Fibroblast of skin of abdomen (primary cell): Measurements from ENCODE around the gene ZNF304. TPM values are rescaled to one million over a fixed set of nuclear protein-coding genes. Genes with fewer than 3 reads are reported as not detected.
A peak's percentile ranks its signal among the peaks of the same experiment; 100 is the strongest.

Source experiments
- DNase-seq: peaks from one replicate; pipeline ENCODE4 v3.0.0-alpha.2; 2013
- polyA plus RNA-seq, 2 experiments: library from polyadenylated mRNA; unstranded; fragments of 120-200 nt; gene quantifications; one replicate each; pipeline ENCODE4 v1.2.1, GENCODE V29; 2013; ENCODE audit not compliant: insufficient read length in 2 of 2

The ZNF304 gene
- 6.6 TPM for polyA plus RNA-seq (2013, experiment 1 of 2; ENCODE audit: insufficient read length)
- 6.6 TPM for polyA plus RNA-seq (2013, experiment 2 of 2; ENCODE audit: insufficient read length)

DNA sequence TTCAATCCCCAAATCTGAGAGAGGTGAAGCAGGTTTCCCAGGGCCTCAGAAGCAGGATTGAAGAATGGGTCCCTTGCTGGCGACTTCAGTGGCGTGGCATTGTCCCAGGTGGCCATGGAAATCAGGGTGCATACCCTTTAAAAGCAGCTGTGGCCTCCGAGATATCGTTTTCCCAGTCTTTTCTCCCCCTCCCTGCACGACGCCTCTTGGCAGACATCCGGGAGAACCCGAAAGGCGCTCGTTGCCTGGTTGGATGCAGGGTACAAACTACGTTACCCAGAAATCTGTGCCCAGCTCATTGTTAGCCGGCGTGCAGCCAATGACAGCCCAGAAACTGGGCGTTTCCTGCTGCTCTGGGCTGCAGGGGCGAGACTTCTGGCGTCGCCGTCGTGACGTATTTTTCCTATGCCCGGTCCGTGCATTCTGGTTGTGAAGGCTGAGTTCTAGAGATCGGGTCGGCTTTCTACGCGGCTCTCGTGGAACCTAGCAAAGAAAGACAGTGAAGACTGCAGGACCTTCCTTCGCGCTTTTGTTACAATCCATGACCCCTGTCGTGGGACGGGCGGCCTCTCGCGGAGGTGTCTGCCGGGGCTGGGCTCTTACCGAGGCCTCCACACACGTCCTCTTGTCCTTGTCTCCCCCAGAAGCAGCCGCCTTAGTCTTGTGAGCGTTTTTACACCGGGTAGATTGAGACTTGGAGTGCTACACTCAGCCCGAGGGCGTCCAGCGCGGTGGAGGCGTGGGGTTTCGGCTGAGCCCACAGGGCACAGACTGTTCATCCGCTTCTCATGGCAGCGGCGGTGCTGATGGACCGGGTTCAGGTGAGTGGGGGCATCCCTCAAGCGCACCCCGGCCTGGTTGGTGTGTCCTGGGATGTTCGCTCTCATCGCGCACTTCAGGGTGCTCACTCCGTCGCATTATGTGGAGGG lies at the start of gene ZNF304:
TSS of gene ZNF304 (plus strand) at position 395 of the 929 bp plus-strand sequence. CDS start at position 789, 394 bp downstream.
- peak; percentile 97 for DNase-seq

GRCh38 chr19:57302020-57302465 lies 49.0 kb upstream of the ZNF304 start:
- DNase-seq, result peak; percentile 72

DNA sequence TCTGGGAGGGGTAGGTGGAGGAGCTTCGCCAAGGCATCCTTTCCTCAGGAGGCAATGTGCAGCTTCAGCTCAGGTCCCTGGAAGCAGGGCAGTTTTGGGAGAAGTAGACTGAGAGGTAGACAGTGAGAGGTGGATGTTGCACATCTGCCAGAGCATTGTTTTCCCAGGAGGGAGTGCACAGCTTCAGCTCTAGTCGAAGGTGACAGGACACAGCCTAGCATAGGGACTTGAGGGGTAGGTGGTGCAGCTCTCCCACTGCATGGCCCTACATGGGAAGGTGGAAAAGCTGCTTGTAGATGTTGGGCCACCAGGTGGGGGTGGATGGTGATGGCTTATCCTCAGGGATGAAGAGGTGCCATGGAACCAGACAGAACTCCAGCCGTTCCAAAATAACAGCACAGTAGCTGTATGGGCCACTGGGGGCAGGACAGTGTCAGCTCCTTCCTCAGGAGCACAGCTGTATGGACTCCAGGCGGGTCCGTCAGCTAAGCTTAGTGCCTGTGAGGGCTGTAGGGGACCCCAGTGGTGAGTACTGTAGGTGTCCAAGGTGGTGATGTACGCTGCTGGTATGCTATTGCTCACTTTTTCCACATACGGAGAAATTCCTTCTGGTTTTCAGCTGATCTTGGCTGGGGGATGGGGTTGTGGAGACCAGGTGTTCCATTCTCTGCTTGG lies 48.2 kb upstream of the ZNF304 start:
- no peak for DNase-seq

DNA sequence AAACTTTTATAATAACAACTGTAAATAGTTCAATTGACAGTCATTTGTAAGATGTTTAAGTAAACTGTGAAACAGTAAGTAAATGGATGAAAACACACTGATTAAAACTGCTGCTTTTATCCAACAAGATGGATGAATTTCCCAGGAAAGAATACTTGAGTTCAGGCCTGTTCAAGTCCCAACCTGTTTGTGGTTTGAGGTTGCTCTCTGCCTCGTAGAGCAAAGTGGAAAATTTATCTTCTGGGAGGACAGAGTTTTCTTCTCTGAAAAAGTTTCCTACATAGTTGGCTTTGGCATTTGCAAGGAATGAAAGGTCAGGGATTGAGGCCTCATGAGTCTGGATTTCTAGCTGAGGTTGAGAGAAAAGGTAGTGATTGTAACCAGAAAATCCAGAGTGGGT lies 46.0 kb upstream of the ZNF304 start:
- DNase-seq, result no peak

GRCh38 chr19:57308514-57308913 lies 42.6 kb upstream of the ZNF304 start:
- no peak for DNase-seq

DNA sequence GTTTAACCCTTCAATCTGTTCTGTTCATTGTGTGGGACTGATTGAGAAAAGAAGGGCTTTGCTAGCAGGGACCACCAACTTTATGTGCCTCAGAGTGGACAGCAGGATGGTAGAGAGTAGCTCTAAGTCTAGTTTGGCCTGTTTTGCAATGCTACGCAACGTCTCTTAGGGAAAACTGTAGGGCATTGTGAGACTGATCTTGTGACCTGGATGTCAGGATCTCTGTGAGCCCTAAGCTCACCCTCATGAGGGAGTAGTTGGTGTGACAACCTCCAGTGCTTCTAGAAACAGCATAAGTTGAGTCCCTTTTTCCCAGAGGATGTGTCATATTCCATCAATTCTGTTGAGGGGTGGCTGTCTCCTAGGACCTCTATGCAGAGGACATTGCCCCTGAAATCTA lies 40.3 kb upstream of the ZNF304 start:
- no peak for DNase-seq

- DNase-seq, result no peak
Observed at GRCh38 chr19:57314146-57314545, 36.9 kb upstream of the ZNF304 start.

DNA sequence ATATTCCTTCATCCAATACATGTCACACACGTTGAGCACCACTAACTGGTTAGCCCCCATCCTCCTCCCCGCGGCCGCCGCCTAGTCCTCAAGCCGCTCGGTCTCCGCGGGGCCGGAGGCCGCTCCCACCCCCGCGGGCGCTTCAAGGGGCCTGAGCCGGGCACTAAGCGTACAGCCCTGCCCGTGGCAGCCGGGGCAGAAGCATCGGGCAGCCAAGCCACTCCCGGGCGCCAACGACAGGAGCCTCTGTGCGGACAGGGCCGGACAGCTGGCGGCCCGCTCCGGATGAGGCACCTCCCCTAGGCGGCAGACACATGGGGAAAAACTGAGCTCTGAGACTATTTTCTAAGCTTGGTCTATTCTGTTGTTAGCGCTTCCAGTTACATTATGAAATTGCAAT lies 33.6 kb upstream of the ZNF304 start:
- DNase-seq, result no peak

DNA sequence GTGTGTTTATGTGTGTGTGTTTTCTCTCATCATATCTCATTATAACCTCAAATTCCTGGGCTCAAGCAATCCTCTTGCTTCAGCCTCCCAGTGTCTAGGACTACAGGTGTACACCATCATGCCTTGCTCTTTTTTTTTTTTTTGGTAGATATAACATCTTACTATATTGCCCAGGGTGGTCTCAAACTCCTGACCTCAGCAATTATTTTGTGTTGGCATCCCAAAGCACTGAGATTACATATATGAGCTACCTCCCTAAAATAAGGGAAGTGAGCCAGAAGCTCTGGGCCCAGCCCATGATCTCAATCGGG lies 31.2 kb upstream of the ZNF304 start:
- DNase-seq, result no peak

DNA sequence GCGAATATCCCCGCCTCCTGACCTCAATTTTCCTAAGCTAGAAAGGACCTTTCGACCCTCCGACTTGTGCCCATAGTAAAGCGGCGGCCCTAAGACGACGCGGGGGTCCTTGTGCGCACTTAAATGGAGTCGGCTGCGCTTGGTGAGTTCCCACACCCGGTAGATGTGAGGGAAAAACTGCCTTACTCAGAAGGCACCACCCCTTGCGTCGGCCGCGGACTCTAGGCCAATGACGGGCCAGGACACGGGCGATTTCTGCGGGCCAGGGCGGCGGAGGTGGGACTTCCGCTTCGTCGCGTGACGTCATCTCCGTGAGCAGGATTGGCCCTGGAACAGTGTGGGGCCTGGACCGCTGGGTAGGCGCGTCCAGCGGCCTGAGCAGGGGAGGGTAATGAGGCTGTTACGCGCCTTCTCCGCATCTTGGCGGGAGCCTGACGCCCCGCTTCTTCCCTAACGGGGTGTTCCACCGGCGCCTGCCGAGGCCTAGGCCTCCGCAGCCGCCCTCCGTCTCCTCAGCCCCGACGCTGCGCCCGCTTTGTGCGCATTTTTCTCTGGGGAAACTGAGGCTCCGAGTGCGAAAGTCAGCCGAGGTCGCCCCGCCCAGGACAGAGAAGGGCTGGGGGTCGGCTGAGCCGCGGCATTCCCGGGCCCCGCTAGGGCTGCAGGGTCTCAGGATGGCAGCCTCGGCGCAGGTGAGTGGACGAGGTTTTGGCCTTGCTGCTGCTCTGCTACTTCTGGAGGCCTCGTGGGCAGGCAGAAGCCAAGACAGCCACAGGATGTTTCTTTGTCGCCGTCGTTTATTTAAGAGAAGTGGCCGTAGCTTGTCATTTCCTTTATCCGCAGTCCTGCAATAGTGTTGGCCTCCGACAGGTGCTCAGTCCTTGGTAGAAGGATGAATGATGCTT lies 30.6 kb upstream of the ZNF304 start, which contains the start of gene ZNF543:
TSS of gene ZNF543 (plus strand) at position 293 of the 905 bp plus-strand sequence. CDS start at position 675, 382 bp downstream.
- peak; percentile 96 for DNase-seq

GRCh38 chr19:57321116-57321515 lies 30.0 kb upstream of the ZNF304 start:
- DNase-seq, result no peak

GRCh38 chr19:57321751-57322150 lies 29.3 kb upstream of the ZNF304 start:
- DNase-seq, result no peak

GRCh38 chr19:57324992-57325391 lies 26.1 kb upstream of the ZNF304 start:
- DNase-seq, result no peak

DNA sequence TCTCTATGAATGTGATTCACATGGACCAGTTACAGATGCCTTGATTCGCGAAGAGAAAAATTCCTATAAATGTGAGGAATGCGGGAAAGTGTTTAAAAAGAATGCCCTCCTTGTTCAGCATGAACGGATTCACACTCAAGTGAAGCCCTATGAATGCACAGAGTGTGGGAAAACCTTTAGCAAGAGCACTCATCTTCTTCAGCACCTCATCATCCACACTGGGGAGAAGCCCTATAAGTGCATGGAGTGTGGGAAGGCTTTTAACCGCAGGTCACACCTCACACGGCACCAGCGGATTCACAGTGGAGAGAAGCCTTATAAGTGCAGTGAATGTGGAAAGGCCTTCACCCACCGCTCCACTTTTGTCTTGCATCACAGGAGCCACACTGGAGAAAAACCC lies 23.1 kb upstream of the ZNF304 start:
- no peak for DNase-seq

DNA sequence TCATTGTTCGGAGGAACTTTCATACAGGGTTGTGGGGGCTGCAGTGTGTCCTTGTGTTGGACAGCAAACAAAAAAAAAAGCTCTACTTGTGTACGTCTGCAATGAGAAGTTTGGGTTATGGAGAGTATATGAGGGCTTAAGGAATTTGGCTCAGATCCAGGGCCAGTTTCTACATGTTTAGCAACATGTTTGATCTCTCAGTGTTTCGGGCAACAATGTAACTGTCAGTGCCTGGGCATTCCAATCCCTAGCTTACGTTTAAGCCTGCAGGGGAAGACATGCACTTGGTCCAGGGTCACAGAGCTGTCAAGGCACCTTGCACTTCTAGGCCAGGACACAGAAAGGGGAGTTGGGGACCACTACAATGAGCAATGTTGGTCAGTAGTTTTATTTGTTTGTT lies 16.9 kb upstream of the ZNF304 start:
- DNase-seq, result no peak

DNA sequence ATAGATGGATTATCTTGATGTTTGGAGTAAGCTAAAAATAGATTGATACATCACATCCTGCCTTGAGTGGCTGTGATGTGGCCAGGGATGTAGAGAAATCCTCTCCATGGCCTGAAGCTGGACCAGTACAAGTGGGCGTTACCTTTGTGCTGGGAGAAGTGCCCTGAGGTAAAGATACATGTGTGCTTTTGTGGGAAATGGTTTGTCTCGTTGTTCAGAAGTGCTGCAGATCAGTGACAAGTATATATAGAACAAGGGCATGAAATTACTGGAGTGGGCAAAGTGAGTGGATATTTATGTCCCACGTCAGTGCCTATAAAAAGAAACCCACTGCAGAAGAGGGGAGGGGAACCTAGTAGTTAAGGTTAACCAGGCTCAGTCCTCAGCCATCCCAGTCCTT lies 12.2 kb upstream of the ZNF304 start:
- DNase-seq, result no peak

DNA sequence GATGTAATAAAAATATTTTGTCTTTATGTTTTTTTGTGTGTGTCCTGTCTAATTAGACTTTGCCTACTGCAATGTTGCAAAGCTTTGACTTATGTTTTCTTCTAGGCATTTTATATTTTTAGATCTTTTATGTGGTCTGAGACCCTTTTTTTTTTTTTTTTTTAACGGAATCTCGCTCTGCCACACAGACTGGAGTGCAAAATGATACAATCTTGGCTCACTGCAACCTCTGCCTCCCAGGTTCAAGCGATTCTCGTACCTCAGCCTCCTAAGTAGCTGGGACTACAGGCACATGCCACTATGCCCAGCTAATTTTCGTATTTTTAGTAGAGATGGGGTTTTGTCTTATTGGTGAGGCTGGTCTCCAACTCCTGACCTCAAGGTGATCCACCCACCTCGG lies 8.5 kb upstream of the ZNF304 start:
- DNase-seq, result no peak

DNA sequence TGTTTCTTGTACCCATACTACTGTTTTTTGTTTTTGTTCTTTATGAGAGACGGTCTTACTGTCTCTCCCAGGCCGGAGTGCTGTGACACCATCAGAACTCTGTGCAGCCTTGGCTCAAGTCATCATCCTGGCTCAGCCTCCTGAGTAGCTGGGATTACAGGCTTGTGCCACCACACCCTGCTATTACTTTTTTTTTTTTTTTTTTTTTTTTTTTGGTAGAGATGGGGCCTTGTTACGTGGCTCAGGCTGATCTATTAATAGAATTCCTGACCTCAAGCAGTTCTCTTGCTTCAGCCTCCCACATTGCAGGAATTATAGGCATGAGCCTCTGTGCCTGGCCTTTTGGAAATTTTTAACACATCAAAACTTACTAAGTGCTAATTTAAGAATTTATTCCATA lies 2.9 kb upstream of the ZNF304 start:
- peak; percentile 2 for DNase-seq

GRCh38 chr19:57351867-57352266 lies 796 bp downstream of the ZNF304 start:
- DNase-seq, result no peak

DNA sequence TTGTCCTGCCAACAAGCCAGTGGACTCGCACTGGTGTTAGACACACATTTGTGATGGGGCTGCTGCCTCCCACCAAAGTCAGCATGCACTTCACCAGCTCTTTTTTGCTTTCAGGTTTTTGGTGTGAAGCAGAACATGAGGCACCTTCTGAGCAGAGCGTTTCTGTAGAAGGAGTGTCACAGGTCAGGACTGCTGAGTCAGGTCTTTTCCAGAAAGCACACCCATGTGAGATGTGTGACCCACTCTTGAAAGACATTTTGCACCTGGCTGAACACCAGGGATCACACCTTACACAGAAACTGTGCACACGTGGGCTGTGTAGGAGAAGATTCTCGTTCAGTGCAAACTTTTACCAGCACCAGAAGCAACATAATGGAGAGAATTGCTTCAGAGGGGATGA lies 4.8 kb downstream of the ZNF304 start:
- no peak for DNase-seq

DNA sequence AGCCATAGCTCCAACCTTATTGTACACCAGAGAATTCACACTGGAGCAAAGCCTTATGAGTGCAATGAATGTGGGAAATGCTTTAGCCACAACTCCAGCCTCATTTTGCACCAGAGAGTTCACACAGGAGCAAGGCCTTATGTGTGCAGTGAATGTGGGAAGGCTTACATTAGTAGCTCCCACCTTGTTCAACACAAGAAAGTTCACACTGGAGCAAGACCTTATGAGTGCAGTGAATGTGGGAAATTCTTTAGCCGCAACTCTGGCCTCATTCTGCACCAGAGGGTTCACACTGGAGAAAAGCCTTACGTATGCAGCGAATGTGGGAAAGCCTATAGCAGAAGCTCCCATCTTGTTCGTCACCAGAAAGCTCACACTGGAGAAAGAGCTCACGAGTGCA lies 6.3 kb downstream of the ZNF304 start:
- no peak for DNase-seq

- no peak for DNase-seq
Observed at GRCh38 chr19:57359300-57359699, 8.2 kb downstream of the ZNF304 start.

DNA sequence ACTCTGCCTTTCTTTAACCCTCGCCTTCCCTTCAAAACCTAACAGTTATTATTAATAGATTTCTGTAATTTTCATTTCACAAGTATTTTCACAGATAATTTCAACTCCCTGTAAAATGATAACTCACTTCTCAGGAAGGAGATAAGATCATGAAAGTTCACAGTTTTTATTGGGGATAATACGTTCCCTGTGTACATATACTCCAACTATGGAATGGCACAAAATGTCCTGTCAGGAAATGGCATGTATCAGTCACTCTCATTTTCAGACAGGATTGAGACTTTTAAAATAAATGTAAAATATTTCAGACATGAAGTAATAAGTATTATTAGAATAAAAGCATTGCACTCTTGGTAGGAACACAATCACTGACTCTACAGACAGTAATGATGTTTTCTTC lies 11.3 kb downstream of the ZNF304 start:
- no peak for DNase-seq
